ENCODE results near the gene ENAH.
A peak's percentile ranks its signal among the peaks of the same experiment; 100 is the strongest.
"Not testable (repeated sequence)": the region's sequence is repeated elsewhere in the genome, so short reads cannot be mapped to it uniquely, and the experiment has no call there.

ENAH gene

DNA sequence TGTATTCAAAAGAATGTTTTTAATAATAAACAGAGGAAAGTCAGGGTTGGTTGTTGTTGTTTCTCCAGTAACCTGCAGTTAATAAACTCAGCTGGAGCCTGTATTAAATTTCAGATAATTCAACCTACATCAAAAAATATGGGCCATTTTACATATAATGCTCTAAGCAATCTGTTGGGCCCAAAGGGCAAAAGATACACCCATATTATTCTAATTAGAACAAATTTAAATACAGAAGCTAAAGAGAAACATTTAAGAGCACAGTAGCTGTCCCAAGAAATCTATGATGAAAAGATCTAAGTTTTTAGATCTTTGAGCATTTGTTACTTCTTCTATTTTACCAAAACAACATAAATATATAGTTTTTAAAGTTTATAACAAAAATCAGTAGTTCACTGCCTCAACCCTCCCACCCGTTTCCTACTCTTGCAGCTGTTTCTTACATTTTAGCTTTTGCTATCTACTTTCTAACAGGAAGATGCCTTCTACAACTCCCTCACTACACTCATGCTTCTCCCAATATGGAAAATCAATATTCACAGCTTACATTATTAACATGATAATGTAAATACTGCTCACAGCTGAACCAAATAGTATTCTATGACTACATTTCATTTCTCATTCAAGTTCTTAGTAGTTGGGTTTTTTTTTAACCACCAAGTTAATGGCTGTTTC, 130.2 kb downstream of the ENAH start:
- DNase-seq, result no peak

DNA sequence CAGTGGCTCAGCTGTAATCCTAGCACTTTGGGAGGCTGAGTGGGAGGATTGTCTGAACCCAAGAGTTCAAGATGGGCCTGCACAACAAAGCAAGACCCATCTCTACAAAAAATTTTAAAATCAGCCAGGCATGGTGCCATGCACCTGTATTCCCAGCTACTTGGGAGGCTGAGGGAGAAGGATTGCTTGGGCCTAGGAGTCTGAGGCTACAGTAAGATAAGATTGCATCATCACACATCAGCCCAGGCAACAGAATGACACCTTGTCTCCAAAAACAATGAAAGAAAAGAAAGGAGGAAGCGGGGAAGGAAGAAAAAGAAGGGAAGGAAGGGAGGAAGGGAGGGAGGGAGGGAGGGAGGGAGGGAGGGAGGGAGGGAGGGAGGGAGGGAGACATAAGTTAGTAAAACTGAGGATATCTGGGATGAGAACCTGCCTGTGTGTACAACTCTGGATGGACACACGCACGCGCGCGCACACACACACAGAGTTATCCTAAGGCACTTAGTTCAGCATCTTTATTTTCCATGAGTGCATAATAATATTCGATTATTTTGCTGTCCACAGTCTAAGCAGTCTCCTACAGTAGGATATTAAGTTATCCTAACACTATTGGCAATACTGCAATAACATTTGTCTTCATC, 132.2 kb downstream of the ENAH start:
- DNase-seq, result no peak

DNA sequence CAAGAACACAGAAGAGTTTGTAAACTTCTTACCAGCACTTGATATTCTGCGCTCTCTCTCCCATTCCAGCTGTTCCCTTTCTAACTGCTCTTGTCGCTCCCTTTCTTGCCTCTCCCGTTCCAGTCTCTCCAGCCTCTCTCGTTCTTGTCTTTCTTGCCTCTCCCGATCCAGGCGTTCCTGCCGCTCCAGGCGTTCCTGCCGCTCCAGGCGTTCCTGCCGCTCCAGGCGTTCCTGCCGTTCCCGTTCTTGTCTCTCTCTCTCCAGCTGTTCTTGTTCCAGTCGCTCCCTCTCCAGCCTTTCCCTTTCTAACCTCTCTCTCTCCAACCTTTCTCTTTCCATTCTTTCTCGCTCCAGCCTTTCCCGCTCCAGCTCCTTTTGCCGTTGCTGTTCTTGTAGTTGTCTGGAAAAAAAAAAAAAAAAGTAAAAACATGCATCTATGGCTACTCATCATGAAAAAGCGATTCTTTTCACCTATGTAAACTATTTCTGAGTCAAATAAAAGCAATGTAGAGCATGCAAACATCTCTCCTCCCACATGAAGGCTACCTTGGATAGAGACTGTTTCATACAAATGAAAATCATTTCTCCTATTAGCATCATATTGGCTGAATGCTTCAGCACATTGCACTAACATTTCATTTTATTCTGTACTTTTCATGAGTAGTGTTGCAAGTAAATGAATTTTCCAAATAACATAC, 133.6 kb downstream of the ENAH start:
- no peak for DNase-seq

DNA sequence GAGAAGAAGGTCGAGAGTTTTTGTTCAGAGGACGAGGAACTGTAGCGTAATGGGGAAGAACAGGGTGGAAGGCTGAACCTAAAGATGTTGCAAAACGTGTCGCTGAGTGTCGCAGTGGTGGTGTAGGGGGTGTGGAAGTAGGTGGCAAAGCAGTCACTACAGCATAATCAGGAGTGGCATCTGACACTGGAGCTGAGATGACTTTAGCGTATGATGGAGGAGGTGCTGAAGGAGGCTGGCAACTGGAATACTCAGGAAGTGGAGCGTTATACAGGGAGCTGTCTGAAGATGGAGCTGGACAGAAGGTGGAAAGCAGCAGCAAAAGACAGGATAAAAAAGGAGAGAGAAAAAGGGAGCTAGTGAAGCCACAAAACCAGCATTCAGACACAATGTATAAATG, 135.2 kb downstream of the ENAH start:
- DNase-seq, result peak in 1 of 3 experiments; percentile 23

DNA sequence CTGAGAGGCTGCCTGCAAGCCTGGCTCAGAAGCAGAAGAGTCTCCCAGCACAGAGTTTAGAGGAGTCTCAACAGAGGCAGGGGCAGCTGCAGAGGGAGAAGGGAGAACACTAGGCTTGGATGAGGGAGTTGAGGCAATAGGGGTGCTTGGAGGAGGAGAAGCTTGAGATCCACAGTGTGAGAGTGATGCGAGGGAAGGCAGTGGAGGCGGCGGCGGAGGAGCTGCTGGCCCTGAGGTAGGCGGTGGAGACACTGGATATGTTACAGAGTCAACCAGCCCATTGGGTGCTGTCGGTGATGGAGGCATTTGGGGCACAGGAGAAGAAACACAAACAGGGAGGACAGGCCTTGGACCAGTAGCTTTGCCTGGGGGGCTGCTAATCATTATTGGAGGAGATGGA, 135.7 kb downstream of the ENAH start:
- no peak for DNase-seq

DNA sequence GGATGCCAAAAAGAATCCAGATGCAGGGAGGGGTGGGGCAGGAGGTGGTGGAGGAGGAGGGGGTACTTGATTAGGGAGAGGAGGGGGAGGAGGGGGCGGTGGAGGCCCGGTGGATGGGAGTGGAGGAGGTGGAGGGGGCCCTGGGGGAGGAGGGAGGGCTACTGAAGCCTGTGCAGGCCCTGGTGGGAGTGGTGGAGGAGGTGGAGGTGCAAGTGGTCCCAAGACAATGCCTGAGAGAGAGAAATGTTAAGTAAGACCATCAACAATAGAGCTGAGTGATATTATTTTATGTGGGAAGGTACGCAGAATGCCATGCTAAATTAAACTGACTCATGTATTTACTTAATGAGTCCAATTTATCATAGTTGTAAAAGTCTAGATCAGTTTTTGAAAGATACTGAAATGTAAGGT, 138.2 kb downstream of the ENAH start:
- no peak for DNase-seq

DNA sequence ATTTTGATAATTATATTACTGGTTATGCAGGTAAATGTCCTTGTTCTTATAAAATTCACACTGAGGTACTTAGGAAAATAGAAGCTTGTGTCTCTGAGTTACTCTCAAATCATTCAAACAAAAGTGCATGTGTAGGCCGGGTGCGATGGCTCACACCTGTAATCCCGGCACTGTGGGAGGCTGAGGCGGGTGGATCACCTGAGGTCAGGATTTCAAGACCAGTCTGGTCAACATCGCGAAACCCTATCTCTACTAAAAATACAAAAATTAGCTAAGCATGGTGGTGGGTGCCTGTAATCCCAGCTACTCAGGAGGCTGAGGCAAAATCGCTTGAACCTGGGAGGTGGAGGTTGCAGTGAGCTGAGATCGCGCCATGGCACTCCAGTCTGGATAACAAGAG, 139.3 kb downstream of the ENAH start:
- not testable (repeated sequence) for DNase-seq

DNA sequence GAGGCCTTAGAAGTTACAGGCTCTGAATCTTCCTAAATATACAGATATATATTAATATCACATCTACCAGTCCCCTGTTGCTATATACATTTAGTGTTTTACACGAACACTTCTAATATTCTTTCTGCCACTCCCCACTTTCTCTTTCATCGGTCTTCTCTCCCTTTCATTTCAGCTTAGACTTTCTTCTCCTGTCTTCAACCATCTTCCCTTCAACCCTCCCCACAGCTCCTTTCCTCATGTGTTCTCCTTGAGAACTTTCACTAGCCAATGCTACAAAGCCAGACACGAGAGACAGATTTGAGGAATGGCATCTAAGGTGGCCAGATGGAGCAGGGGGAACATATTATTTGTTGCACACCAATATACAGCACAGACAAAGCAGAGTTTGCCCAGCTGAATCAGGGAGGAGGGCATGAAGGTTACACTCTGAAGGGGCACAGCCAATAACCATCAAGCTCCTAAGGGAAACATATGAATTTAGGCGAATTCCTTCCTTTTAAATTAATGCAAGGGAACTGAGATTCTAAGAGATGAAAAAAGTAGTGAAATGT, 141.0 kb downstream of the ENAH start:
- DNase-seq, result no peak

DNA sequence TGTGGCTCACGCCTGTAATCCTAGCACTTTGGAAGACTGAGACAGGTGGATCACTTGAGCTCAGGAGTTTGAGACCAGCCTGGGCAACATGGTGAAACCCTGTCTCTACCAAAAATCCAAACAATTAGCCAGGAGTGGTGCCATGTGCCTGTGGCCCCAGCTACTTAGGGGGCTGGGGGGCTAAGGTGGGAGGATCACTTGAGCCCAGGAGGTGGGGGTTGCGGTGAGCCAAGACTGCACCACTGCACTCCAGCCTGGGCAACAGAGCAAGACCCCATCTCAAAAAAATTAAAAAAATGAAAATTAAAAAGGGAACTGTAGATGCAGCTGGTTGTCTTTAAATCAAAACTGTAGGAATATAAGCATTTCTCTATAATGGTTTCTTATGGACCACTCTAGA, 142.2 kb downstream of the ENAH start:
- DNase-seq, result not testable (repeated sequence)

DNA sequence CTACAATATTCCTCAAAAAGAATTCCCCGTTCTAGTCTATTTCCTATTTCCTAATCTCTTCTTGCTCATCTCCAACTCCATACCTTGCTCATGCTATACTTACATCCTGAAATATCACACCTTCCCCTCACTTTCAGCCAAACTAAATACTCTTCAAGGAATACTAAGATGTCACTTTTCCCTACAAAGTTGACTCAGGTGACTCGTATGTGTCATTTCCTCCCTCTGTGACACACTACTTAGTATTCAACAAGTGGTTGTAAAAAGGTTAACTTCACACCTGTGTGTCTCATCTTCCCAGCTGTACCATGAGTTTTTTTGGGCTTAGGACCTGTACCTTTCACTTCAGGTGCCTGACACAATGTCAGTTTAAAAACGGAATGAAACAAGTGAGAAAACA, 143.2 kb downstream of the ENAH start:
- DNase-seq, result no peak

DNA sequence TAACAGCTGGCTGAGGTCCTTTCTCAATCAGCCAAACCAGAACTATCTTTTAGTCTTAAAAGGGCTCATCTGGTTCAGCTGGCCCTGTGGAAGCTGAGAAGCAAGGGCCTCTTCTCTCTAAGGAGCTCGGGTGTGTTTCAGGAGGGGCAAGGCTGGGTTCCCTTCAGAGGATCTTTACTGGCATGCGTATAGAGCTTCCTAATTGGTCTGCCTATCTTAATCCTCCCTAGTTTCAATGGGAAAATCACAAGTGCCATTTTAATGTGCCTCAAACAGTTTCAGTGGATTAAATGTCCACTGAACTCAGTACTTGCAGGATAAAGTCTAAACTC, 143.6 kb downstream of the ENAH start:
- no peak for DNase-seq

DNA sequence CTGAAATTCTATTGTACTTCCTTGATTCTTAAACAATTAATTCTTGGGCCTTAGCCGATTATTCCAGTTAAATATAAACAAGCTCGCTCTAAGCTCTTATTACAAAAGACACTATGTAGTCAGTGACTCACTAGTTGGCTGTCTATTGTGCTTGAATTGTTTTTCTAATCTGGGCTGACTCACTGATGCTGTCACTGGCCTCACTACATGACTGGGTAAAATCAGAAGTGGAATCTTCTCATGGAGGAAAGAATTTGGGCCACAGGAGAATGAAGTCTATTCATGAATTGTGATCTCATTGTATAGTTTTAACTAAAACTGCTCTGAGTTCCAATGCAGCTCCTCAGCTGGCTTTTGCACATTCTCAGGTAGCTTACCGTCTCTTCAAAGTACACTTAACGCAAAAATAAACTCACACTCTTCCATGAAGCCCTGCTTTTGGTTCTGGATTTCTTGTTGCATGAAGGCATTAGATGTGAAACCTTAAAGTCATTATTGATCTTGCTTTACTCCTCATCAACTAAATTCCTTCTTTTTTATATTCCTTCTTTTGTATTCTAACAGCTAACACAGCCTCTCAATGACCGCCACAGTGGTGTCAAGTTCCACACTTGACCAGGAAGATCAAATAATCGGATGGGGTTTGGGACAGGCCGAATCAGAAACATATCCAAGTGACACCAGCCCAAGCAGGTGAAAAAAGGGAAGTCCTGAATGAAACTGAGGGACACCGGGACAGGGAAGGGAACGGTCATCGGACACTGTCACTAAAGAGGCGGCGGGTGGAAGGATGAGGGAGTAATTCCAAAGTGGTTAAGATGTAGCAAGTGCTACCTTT, 144.2 kb downstream of the ENAH start:
- peak; percentile 30 to 68 (median 32) for DNase-seq

DNA sequence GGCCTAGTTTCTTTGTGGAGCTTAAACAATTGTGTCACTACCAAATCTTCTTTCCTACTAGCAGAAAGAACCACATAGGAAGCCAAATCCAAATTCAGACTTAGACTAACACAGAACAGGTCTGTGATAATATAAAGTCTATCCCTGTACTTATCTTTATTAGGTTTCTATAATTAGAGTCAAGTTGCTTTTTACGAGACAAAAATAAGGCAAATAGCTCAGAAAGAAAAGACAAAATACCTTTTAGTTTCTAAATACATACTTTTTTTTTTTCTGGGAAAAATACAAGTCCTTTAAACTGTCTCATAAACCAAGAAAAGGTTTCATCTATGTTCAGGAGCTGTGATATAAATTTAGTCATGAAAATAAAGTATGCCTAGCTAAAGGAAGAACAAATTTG, 146.2 kb downstream of the ENAH start:
- DNase-seq, result no peak

DNA sequence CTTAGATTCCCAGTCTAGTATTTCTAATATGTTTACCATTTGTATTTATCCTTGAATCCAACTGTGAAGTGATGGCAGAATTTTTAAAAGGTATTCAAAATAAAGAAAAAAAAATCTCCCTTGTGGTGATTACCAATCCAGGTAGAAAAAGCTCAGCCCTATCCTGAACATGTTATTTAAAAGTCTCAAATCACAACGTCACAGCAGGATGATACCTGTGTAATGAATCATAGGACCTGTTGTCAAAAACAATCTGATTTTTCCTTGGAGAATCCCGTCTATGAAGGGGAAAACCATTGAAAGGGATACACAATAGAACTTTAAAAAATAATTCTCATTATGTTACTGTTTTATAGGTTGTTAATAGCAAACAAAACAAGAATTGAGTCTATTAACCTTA, 148.1 kb downstream of the ENAH start:
- DNase-seq, result no peak

DNA sequence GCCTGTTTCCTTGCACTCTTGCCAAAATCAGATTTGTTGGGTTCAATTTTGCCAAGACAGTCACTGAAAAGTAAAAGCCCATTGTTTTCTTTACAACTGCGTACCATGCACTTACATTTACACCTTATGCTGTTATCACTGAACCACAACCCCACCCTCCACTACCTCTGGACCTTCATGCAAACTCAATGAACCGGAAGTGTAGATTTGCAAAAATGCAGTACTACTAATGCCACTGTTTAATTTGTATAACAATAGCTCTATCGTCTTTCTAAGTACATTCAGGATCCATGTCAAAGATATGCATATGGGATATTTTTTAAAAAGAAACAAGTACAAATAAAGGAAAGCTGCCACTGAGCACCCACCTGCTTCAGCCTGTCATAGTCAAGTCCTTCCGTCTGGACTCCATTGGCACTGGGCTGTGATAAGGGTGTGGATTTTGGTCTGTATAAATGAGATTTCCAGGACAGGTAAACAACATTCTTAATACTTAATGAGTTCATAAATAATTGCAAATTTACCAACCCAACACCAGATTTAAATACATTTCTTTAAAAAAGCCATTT, 152.2 kb downstream of the ENAH start:
- no peak for DNase-seq

DNA sequence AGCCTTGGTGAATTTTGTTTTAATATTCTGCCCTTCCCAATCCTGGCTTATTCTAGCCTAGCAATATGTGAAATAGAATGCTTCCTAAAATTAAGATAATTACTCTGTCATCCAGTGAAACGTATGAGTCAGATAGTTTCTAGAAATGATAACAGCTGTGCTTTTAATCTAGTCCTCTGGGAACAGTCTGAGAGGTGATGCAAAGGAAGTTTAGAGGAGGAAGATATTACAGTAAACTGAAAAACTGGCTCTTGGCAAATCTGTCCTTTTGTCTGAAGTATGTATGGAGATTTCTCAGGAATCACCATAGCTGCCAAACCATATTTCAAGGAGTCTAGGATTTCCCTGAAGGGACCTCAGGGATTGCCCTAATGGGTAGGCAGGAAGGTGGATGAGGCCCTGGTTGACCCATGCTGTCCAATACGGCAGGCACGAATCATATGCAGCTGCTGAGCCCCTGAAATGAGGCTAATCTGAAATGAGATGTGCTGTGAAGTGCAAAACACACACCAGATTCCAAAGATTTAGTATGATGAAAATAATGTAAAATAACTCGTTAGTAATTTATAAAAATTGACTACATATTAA, 154.3 kb downstream of the ENAH start:
- DNase-seq, result no peak

DNA sequence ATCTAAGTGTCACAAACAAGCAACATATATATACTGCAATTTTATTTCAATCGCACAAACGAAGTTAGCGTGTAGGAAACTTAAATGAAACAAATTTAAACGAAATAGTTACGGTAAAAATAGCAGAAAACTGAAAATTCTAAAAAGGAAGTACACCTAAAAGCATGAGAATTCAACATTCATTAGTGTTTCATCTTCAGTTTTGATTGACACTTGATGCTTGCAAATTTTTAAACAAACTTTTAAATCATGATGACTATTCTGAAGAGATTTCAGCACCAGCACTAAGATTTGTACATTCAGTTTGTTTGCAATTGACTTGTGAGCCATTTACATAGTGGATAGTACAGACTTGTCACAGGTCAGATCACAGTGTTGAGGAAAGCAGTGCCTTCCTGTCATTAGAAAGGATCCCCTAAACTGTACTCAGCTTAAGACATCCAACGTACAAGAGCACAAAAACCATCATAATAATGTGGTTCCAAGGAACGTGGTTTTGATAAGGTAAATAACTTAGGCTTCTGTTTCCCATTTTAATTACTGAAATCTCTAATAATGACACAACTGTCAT, 158.0 kb downstream of the ENAH start:
- DNase-seq, result no peak

DNA sequence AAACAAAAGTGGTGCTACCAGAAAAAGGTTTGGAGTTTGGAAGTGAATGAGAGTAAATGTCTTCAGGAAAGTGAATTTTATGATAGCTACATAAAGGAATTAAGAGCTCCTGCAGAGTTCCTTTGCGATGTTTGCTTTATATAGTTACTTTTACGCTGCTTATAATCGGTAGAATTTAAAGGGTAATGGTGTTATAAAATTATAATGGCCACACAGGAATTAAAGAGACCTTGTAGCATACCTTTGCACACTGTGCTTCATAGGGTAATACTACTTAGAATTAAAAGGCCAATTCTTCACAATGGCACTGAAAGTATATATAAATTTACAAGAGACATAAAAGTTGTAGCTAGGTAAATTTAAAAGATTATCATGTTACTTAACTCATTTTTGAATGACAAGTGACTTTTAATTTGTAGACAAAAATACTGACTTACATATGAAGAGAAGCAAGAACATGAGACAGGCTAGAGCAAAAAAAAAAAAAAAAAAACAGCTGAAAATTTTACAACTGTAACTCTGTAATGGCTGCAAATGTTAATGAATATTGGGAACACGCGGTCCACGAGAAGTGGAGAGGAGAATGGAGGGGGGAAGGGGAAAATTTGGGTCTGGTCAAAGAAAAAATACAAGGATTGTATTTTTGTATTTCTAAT, 159.2 kb downstream of the ENAH start:
- no peak for DNase-seq

DNA sequence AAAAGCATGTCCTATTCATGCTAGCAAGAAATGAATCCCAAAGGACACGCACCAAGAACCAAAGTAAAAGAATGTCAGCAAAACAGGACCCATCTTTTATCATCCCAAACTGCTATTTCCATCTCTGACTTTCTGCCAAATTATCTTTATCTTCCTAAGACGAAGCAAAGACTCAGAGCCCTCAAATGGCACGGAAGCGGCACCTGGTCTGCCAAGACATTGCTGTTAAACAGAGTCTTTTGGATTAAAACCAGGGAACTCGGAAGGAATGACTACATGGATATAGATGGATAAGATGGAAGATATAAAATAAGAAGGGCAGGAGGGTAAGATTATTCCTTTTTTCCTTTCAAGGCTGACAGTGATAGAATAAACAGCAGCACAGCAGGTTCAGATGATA, 164.2 kb downstream of the ENAH start:
- no peak for DNase-seq

DNA sequence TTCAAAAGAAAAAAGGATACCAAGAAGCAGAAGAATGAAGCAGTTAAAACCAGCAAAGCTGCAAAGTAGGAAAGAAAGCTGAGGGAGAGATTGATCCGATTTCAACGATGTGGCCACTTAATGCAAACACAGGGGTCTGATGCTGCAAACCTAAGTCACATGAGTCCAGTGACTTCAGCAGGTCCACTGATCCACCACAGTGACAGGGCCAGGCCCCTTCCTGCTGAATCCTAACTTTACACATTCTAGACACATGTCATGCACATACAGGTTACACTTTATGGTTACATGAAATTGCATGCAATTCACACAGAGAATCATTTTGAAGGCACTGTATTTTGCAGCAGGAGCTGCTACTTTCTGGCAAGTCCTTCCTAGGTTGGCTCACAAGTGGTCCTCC, 166.1 kb downstream of the ENAH start:
- no peak for DNase-seq

DNA sequence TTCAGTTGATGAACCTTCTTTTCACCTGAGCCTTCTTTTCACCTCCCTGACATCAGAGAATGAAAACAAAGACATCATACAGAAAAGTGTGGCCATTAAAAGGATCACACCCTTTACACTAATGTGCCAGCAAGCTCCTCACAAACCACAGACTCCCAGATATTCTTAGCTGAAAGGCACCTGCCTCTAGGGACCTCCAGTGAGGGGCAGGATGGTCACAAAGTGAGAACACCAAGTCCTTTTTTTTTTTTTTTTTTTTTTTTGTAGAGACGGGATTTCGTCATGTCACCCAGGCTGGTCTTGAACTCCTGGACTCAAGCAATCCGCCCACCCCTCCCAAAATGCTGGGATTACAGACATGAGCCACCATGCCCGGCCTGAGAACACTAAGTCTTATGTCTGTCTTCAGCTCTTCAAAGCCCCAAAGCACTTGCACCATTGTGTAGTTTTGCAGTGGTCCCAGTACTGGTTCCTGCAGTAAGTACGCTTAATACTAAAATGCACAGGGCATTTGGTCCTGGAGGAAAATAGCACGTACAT, 166.9 kb downstream of the ENAH start:
- DNase-seq, result no peak
